ENCODE measurements around the gene SSTR1. TPM values are rescaled to one million over a fixed set of nuclear protein-coding genes. Genes with fewer than 3 reads are reported as not detected.

Gene SSTR1
- total RNA-seq (2016; rRNA removed; fragmentation: Illumina TruSeq; extraction: Trizol) (0.04 TPM in 2 replicates), polyA plus RNA-seq (2011; rRNA removed) (0.04 and 0.12 TPM in 2 replicates), polyA minus RNA-seq (2011; rRNA and poly(A)+ RNA removed; ENCODE audit: low replicate concordance) (0.48 and 26.0 TPM in 2 replicates), Bru-seq, nascent RNA (percentile 19 among the genes with signal in this experiment), BruChase-seq, experiment 1, labeled RNA remaining after a 6-hour chase (percentile 36 among the genes with signal in this experiment), BruChase-seq, experiment 2, labeled RNA remaining after a 2-hour chase (percentile 37 among the genes with signal in this experiment)
- not detected in 2 replicates for total RNA-seq (2016; cell fraction: cytosol; rRNA removed; fragmentation: Illumina TruSeq; extraction: Trizol; ENCODE audit: low read depth)
- 0.02 TPM in 1 of 2 replicates, not detected in the other for total RNA-seq (2016; cell fraction: insoluble cytoplasmic fraction; rRNA removed; fragmentation: Illumina TruSeq; extraction: Trizol)
- total RNA-seq (2016; cell fraction: membrane; rRNA removed; fragmentation: Illumina TruSeq; extraction: Trizol), result 0.03 TPM in 1 of 2 replicates, not detected in the other
- total RNA-seq (2016; cell fraction: nucleus; rRNA removed; fragmentation: Illumina TruSeq; extraction: Trizol), result not detected in 2 replicates
- 0.03 and 0.08 TPM in 2 replicates for polyA plus RNA-seq (2011; cell fraction: cytosol; rRNA removed)
- polyA plus RNA-seq (2011; cell fraction: nucleus; rRNA removed), result 0.42 and 0.45 TPM in 2 replicates
- polyA plus RNA-seq (2012), result 0.04 and 0.17 TPM in 2 replicates
- not detected in 2 replicates for polyA plus RNA-seq (2016; cell fraction: cytosol; fragmentation: Illumina TruSeq; extraction: Trizol; ENCODE audit: low read depth)
- 0.04 and 0.09 TPM in 2 replicates for polyA plus RNA-seq (2016; cell fraction: insoluble cytoplasmic fraction; fragmentation: Illumina TruSeq; extraction: Trizol; ENCODE audit: low read depth)
- polyA plus RNA-seq (2016; cell fraction: membrane; fragmentation: Illumina TruSeq; extraction: Trizol; ENCODE audit: low read depth), result not detected in 2 replicates
- polyA plus RNA-seq (2016; cell fraction: nucleus; fragmentation: Illumina TruSeq; extraction: Trizol; ENCODE audit: insufficient read depth, low read depth), result 0.13 and 0.14 TPM in 2 replicates
- 0.30 and 0.70 TPM in 2 replicates for polyA minus RNA-seq (2011; cell fraction: cytosol; rRNA and poly(A)+ RNA removed)
- 0.37 and 0.64 TPM in 2 replicates for polyA minus RNA-seq (2011; cell fraction: nucleus; rRNA and poly(A)+ RNA removed)
- long read RNA-seq, experiment 1, result 0 reads
- long read RNA-seq, experiment 2, result 0 reads

GRCh38 chr14:38207736-38208617 lies at the start of gene SSTR1:
Gene SSTR1, plus strand, starts transcription at chr14:38207904. Its CDS starts 1,486 bp downstream, at chr14:38209390.
- Histone ChIP-seq H3K27ac (ENCODE audit: extremely low read length, insufficient read depth, low read length) (no peak within 1 kb of the TSS), H3K36me3 (replicated peaks in 1 of 2; ENCODE audit: control insufficient read depth in 1 of 2, insufficient read depth in 2 of 2, low read length in 2 of 2) (no peaks in the 10 kb centered on the region), H3K9ac (ENCODE audit: insufficient read depth, low read depth, low read length) (no peak within 1 kb of the TSS), H3K4me3 (replicated peaks in 1 of 3; ENCODE audit: insufficient read depth in 1 of 3, low read depth in 2 of 3, low read length in 3 of 3) (peak within 1 kb of the TSS; percentile 13 to 47 (median 25); a peak in 5 of 6 replicates), H4K20me1 (ENCODE audit: insufficient read depth, low read length) (no peaks in the 10 kb centered on the region), H3K9me3 (ENCODE audit: low read length) (no peaks in the 10 kb centered on the region), H2AFZ (ENCODE audit: low read length) (no peak within 1 kb of the TSS), H3K4me2 (ENCODE audit: low read depth, low read length) (peak within 1 kb of the TSS; percentile 66), H3K27me3 (ENCODE audit: control insufficient read depth in 1 of 2, insufficient read depth in 2 of 2, low read length in 2 of 2) (peaks cover 5 to 47% of the 10 kb centered on the region in 2 experiments), H3K4me1 (ENCODE audit: insufficient read depth, low read length) (peaks cover 15% of the 10 kb centered on the region), H3K79me2 (ENCODE audit: insufficient read depth, low read length) (no peaks in the 10 kb centered on the region)
- in situ Hi-C loops (cut with HindIII; ENCODE audit: extremely low pct_ligation_motif_present, low pct_unique_long_range_greater_than_20kb), result loop anchor here (5.0 to 10.0 kb wide), 2 partner anchors 306 to 503 kb away; no protein-coding TSS in a partner anchor
- 6% methylated on average over 49 of the region's 49 CpGs for WGBS (ENCODE audit: low lambda C conversion rate)
- FAIRE-seq, result no peak
- POLR2A ChIA-PET, result no interaction called here
- CTCF ChIA-PET (ENCODE audit: low intra/inter-chr PET ratio, low total read pairs), result no interaction called here
- DNase-seq (ENCODE audit: low spot score), result peak; percentile 43
- no TSS peak for BruUV-seq (replicated peaks)
- intact Hi-C loops (cut with micrococcal nuclease; ENCODE audit: unreplicated experiment), result no loop called here
- ATAC-seq, result peak; percentile 63
- no peak for TF ChIP-seq NAIF1 (CRISPR knock-in tag; IDR thresholded peaks at IDR 0.05; ENCODE audit: borderline replicate concordance)
- TF ChIP-seq CSRNP2 (CRISPR knock-in tag; conservative IDR thresholded peaks at IDR 0.05; ENCODE audit: low read depth), result no peak
- TF ChIP-seq GPBP1L1 (CRISPR knock-in tag; IDR thresholded peaks at IDR 0.05), result no peak
- no peak for TF ChIP-seq ZC3H13 (CRISPR knock-in tag; IDR thresholded peaks at IDR 0.05)
- TF ChIP-seq KMT2A (CRISPR knock-in tag; IDR thresholded peaks at IDR 0.05), result no peak
- peak; percentile 4 for TF ChIP-seq AGO1 (IDR thresholded peaks at IDR 0.05; ENCODE audit: low read depth, low read length, poor library complexity, severe bottlenecking)
- TF ChIP-seq ZSCAN12 (CRISPR knock-in tag; IDR thresholded peaks at IDR 0.05), result no peak
- TF ChIP-seq THYN1 (CRISPR knock-in tag; IDR thresholded peaks at IDR 0.05; ENCODE audit: borderline replicate concordance, low read depth), result no peak
- TF ChIP-seq PHF20 (CRISPR knock-in tag; IDR thresholded peaks at IDR 0.05), result 0 out of 2 replicates have a peak, but pooled peaks have one; percentile 14
- TF ChIP-seq FOXK2 (IDR thresholded peaks at IDR 0.05), result no peak
- TF ChIP-seq ZNF713 (CRISPR knock-in tag; IDR thresholded peaks at IDR 0.05), result no peak
- peak; percentile 20; the same call in 1 of the 2 replicates for TF ChIP-seq PITX1 (CRISPR knock-in tag; IDR thresholded peaks at IDR 0.05)
- no peak for TF ChIP-seq ZNF788 (CRISPR knock-in tag; IDR thresholded peaks at IDR 0.05; ENCODE audit: borderline replicate concordance)
- TF ChIP-seq JUND (CRISPR knock-in tag; IDR thresholded peaks at IDR 0.05), result 0 out of 2 replicates have a peak, but pooled peaks have one; percentile 44
- TF ChIP-seq ZNF432 (CRISPR knock-in tag; IDR thresholded peaks at IDR 0.05; ENCODE audit: borderline replicate concordance), result peak; percentile 38; the same call in 1 of the 2 replicates
- no peak for TF ChIP-seq MEIS2 (CRISPR knock-in tag; IDR thresholded peaks at IDR 0.05)

Measured in HepG2 (cell line).